HepG2 (cell line): ENCODE data around the gene SRSF4. TPM values are rescaled to one million over a fixed set of nuclear protein-coding genes. Genes with fewer than 3 reads are reported as not detected.

Experiments used
- FLYWCH1 ChIP-seq: sonication (generic); formaldehyde crosslinking; IDR thresholded peaks from 2 replicates; pipeline ENCODE4 v1.8.1; 2023; ENCODE audit warnings: mild to moderate bottlenecking, missing genetic modification reagents
- HINFP ChIP-seq: sonication (generic); formaldehyde crosslinking; IDR thresholded peaks from 2 replicates; pipeline ENCODE4 v1.4.0; 2020; ENCODE audit warnings: low read depth, mild to moderate bottlenecking, missing genetic modification reagents
- HIVEP1 ChIP-seq: sonication (generic); formaldehyde crosslinking; IDR thresholded peaks from 2 replicates; pipeline ENCODE4 v1.4.0; 2020; ENCODE audit warnings: mild to moderate bottlenecking, missing genetic modification reagents
- PAXIP1 ChIP-seq: sonication (generic); formaldehyde crosslinking; conservative IDR thresholded peaks from 2 replicates; pipeline ENCODE4 v1.4.0; 2020; ENCODE audit warnings: mild to moderate bottlenecking, missing genetic modification reagents, moderate library complexity
- POGK ChIP-seq: sonication (generic); formaldehyde crosslinking; conservative IDR thresholded peaks from 2 replicates; pipeline ENCODE4 v1.8.0; 2022; ENCODE audit warnings: mild to moderate bottlenecking, moderate library complexity, missing genetic modification reagents
- REXO4 ChIP-seq: sonication (generic); formaldehyde crosslinking; IDR thresholded peaks from 2 replicates; pipeline ENCODE4 v1.8.0; 2022; ENCODE audit warnings: missing genetic modification reagents, mild to moderate bottlenecking, borderline replicate concordance
- SSRP1 ChIP-seq: IDR thresholded peaks from 2 replicates; pipeline ENCODE4 v1.6.1; 2016; ENCODE audit warnings: control low read depth
- TFE3 ChIP-seq: IDR thresholded peaks from 2 replicates; pipeline ENCODE4 v1.6.1; 2016
- ZNF317 ChIP-seq: sonication (generic); formaldehyde crosslinking; IDR thresholded peaks from 2 replicates; pipeline ENCODE4 v1.5.0; 2020; ENCODE audit warnings: mild to moderate bottlenecking, missing genetic modification reagents
- ZNF331 ChIP-seq: sonication (generic); formaldehyde crosslinking; IDR thresholded peaks from 2 replicates; pipeline ENCODE4 v1.4.0; 2020; ENCODE audit warnings: missing genetic modification reagents
- ZNF382 ChIP-seq: sonication (generic); formaldehyde crosslinking; IDR thresholded peaks from 2 replicates; pipeline ENCODE4 v1.5.0; 2020; ENCODE audit warnings: missing genetic modification reagents, mild to moderate bottlenecking, borderline replicate concordance
- ZNF720 ChIP-seq: sonication (generic); formaldehyde crosslinking; IDR thresholded peaks from 2 replicates; pipeline ENCODE4 v1.4.0; 2020; ENCODE audit warnings: missing genetic modification reagents
- ZNF768 ChIP-seq: sonication (generic); formaldehyde crosslinking; IDR thresholded peaks from 2 replicates; pipeline ENCODE4 v1.4.0; 2020; ENCODE audit warnings: missing genetic modification reagents
- polyA plus RNA-seq, 8 experiments: library from polyadenylated mRNA; depleted of rRNA in 3 of 8; stranded (reverse) in 7 of 8; unstranded in 1 of 8; fragments of >200 nt; fragmentation: Illumina TruSeq in 4 of 8; extraction: Trizol in 4 of 8; gene quantifications; 2 replicates each; pipeline versions ENCODE4 v1.2.1 to v1.2.3, GENCODE V29; 2011 to 2016; ENCODE audit warnings: low read depth in 4 of 8, missing spikeins in 1 of 8, mixed read lengths in 1 of 8; ENCODE audit not compliant: insufficient read depth in 1 of 8
- total RNA-seq, 5 experiments: library from RNA; depleted of rRNA; stranded (reverse); fragments of >200 nt; fragmentation: Illumina TruSeq; extraction: Trizol; gene quantifications; 2 replicates each; pipeline ENCODE4 v1.2.3, GENCODE V29; 2016; ENCODE audit warnings: low read depth in 1 of 5
- TF ChIP-seq, protein P1 (sequence below): fragments of 450-650 bp; IDR thresholded peaks from 2 replicates; pipeline ENCODE4 v1.6.1; 2017; ENCODE audit warnings: mild to moderate bottlenecking
- TF ChIP-seq, protein P2 (sequence below): sonication (generic); formaldehyde crosslinking; IDR thresholded peaks from 2 replicates; pipeline ENCODE4 v1.4.0; 2020; ENCODE audit warnings: missing genetic modification reagents

The SRSF4 gene
- total and polyA plus RNA-seq, 2 of the 13 experiments (the other 11 are each of a cell fraction or from before 2014, with no cell fraction given): 37.7 to 50.9 TPM

- TF ChIP-seq PAXIP1 (peak; percentile 86), TFE3 (CRISPR knock-in tag) (peak; percentile 15; the same call in 1 of the 2 replicates), HINFP (CRISPR knock-in tag) (no peak; the same call in 1 of the 2 replicates), POGK (CRISPR knock-in tag) (peak; percentile 89), ZNF720 (CRISPR knock-in tag) (no peak), REXO4 (CRISPR knock-in tag) (peak; percentile 31; the same call in 1 of the 2 replicates), HIVEP1 (CRISPR knock-in tag) (no peak), ZNF331 (peak; percentile 74; the same call in 1 of the 2 replicates), ZNF317 (CRISPR knock-in tag) (no peak; the same call in 1 of the 2 replicates), ZNF768 (CRISPR knock-in tag) (peak; percentile 48), FLYWCH1 (CRISPR knock-in tag) (peak; percentile 61; the same call in 1 of the 2 replicates), ZNF382 (CRISPR knock-in tag) (no peak), SSRP1 (CRISPR knock-in tag) (no peak; the same call in 1 of the 2 replicates)
- TF ChIP-seq, protein P1, sequence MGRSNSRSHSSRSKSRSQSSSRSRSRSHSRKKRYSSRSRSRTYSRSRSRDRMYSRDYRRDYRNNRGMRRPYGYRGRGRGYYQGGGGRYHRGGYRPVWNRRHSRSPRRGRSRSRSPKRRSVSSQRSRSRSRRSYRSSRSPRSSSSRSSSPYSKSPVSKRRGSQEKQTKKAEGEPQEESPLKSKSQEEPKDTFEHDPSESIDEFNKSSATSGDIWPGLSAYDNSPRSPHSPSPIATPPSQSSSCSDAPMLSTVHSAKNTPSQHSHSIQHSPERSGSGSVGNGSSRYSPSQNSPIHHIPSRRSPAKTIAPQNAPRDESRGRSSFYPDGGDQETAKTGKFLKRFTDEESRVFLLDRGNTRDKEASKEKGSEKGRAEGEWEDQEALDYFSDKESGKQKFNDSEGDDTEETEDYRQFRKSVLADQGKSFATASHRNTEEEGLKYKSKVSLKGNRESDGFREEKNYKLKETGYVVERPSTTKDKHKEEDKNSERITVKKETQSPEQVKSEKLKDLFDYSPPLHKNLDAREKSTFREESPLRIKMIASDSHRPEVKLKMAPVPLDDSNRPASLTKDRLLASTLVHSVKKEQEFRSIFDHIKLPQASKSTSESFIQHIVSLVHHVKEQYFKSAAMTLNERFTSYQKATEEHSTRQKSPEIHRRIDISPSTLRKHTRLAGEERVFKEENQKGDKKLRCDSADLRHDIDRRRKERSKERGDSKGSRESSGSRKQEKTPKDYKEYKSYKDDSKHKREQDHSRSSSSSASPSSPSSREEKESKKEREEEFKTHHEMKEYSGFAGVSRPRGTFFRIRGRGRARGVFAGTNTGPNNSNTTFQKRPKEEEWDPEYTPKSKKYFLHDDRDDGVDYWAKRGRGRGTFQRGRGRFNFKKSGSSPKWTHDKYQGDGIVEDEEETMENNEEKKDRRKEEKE: no peak
- TF ChIP-seq, protein P2, sequence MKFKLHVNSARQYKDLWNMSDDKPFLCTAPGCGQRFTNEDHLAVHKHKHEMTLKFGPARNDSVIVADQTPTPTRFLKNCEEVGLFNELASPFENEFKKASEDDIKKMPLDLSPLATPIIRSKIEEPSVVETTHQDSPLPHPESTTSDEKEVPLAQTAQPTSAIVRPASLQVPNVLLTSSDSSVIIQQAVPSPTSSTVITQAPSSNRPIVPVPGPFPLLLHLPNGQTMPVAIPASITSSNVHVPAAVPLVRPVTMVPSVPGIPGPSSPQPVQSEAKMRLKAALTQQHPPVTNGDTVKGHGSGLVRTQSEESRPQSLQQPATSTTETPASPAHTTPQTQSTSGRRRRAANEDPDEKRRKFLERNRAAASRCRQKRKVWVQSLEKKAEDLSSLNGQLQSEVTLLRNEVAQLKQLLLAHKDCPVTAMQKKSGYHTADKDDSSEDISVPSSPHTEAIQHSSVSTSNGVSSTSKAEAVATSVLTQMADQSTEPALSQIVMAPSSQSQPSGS (CRISPR knock-in tag): peak; percentile 39; the same call in 1 of the 2 replicates
These were observed at the start of gene SRSF4 (continued) for GRCh38 chr1:29181413-29182225.
